ENCODE measurements around the gene IQSEC2. TPM values are rescaled to one million over a fixed set of nuclear protein-coding genes. Genes with fewer than 3 reads are reported as not detected.

IQSEC2 gene
- total RNA-seq, 4 donors from 2014 or later = 16.3 to 24.2 (median 17.5) TPM

DNA sequence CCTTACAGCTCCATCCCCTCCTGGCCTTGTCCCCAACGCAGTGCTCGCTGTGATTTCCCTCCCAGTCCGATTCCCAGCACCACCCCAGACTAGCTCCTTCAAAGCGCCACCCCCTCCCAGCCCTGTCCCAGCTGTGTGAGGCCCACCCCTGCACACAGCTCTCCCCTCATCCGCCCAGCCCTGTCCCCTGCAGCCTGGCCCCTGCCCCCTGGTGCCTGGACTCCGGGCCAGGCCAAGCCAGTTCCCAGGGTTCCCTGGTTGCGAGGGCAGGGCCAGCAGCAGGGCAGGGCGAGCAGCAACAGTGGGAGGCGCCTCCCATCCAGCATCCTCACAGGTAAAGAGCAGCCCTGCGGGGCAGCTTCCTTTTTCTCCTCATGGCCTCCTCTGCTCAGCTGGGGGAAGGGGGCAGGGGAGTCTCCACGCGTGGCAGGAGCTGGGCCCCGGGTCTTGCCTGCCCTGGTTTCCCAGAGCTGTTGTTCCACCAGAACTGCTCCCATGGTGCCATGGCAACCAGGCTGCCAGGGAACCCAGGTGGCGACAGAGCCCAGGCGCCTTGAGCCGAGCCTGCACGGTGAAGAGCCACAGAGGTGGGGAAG is 24.8 kb downstream of the IQSEC2 start:
- no peak for TF ChIP-seq POLR2A (IDR thresholded peaks at IDR 0.05)
- TF ChIP-seq, protein P1, sequence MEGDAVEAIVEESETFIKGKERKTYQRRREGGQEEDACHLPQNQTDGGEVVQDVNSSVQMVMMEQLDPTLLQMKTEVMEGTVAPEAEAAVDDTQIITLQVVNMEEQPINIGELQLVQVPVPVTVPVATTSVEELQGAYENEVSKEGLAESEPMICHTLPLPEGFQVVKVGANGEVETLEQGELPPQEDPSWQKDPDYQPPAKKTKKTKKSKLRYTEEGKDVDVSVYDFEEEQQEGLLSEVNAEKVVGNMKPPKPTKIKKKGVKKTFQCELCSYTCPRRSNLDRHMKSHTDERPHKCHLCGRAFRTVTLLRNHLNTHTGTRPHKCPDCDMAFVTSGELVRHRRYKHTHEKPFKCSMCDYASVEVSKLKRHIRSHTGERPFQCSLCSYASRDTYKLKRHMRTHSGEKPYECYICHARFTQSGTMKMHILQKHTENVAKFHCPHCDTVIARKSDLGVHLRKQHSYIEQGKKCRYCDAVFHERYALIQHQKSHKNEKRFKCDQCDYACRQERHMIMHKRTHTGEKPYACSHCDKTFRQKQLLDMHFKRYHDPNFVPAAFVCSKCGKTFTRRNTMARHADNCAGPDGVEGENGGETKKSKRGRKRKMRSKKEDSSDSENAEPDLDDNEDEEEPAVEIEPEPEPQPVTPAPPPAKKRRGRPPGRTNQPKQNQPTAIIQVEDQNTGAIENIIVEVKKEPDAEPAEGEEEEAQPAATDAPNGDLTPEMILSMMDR (IDR thresholded peaks at IDR 0.05) = no peak
- no peak for DNase-seq (ENCODE audit: low spot score in 2 of 2)
- H3K4me3 ChIP-seq (ENCODE audit: low read depth, poor library complexity, severe bottlenecking) = no peak overlapping the region
- intact Hi-C loops (cut with DNase I; ENCODE audit: low total_unique reads) = no loop called here
- WGBS, 2 donors = 51 to 74% methylated on average over 12 to 14 of the region's 17 CpGs

DNA sequence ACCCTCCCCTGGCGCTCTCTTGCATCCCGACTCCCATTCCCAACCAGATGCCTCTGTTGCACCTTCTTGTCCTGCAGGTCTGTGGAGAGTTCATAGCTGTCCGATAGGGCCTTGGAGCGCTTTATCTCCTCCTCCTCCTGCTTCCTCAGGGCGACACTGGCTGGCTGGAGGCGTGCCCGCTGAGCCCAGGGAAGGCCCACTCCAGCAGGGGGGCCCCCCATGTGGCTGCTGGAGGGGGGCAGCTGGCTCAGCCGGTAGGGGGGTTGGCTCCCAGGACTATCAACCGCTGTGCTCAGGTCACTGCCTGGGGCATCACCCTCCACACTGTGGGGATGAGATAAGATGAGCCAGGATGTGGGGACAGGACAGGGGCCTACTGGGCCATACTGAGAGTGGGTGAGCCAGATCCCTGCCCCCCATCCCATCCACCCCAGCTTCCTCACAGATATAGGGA is 25.6 kb downstream of the IQSEC2 start:
- no peak overlapping the region for H3K4me3 ChIP-seq (ENCODE audit: low read depth, poor library complexity, severe bottlenecking)
- intact Hi-C loops (cut with DNase I; ENCODE audit: low total_unique reads) = no loop called here
- no peak for TF ChIP-seq POLR2A (IDR thresholded peaks at IDR 0.05)
- TF ChIP-seq, protein P1 (IDR thresholded peaks at IDR 0.05) = no peak
- DNase-seq (ENCODE audit: low spot score in 2 of 2) = no peak
- 81 to 91% methylated on average over 5 to 9 of the region's 9 CpGs for WGBS, 2 donors

DNA sequence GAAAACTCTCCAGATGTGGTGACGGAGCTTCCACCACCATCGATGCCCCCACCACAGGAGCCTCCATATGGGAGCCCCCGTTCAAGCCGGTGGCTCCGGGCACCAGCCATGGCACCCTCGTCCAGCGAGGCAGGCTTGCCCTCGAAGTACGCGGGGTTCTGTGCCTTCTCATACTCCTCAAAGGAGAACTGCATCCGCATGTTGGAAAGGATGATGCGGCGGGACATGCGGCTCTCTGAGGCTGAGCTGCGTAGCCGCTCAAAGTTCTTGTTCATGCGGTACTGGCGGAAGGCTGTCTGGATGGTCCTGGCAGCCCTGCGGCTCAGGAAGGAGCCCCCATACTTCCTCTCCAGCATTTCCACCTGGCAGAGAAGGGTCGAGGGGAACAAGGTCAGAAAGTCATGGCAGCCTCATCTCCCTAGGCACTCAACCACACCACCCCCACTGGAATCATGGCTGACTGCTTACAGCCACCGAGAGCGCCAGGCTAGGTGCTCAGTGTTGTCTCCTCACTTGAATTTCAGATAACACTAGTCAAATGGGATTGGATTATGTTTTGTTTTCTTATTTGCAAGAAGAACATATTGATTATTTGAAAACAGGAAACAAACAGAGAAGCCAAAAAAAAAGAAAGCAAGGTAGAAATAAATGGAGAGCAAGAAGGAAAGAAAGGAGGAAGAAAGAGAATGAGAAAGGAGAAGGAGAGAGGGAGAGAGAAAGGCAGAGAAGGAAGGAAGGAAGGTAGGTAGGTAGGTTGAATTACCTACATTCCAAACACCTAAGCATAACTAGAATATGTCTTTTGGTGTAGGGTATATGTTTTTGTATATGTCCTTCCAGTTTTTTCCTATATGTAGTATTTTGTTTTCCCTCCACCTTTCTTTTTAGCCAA is 26.6 kb downstream of the IQSEC2 start:
- TF ChIP-seq, protein P1 (IDR thresholded peaks at IDR 0.05) = no peak
- no peak for TF ChIP-seq POLR2A (IDR thresholded peaks at IDR 0.05)
- WGBS, 2 donors = 90 to 100% methylated on average over 4 to 22 of the region's 22 CpGs
- no peak overlapping the region for H3K4me3 ChIP-seq (ENCODE audit: low read depth, poor library complexity, severe bottlenecking)
- intact Hi-C loops (cut with DNase I; ENCODE audit: low total_unique reads) = no loop called here
- DNase-seq (ENCODE audit: low spot score in 2 of 2) = no peak

DNA sequence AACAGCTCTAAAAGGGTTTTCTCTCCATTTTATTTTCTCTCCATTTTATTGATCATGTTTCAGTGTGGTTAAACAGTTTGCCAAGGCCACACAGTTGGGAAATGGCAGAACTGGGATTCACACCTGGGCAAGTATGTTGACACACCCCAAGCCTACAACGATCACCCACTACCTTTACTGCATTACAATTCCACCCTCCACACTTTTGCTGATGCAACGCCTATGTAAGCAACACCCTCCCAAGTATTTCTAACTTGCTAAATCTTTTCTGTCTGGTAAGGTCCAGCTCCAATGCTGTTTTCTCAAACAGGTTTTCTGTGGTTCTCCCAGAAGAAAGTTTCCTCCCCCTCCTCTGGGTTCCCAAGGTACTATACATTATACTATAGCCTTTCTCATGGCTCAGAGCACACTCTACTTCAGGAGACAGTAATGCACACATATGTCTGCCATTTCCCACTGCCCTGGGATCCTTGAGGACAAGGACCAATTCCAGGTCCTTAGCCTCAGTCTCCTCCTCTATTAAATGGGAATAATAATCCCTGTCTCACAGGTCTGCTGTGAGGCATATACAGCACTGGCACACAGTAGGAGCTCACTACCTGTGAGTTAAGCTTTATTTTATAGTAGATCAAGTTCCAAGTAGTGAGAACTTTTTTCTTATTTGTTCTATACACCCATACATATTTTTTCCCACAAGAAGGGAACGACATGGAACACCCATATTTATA is 27.9 kb downstream of the IQSEC2 start:
- intact Hi-C loops (cut with DNase I; ENCODE audit: low total_unique reads) = no loop called here
- TF ChIP-seq POLR2A (IDR thresholded peaks at IDR 0.05) = no peak
- TF ChIP-seq, protein P1 (IDR thresholded peaks at IDR 0.05) = no peak
- no peak for DNase-seq (ENCODE audit: low spot score in 2 of 2)
- WGBS, 2 donors = 84 to 96% methylated on average over 3 of the region's 3 CpGs
- H3K4me3 ChIP-seq (ENCODE audit: low read depth, poor library complexity, severe bottlenecking) = no peak overlapping the region

DNA sequence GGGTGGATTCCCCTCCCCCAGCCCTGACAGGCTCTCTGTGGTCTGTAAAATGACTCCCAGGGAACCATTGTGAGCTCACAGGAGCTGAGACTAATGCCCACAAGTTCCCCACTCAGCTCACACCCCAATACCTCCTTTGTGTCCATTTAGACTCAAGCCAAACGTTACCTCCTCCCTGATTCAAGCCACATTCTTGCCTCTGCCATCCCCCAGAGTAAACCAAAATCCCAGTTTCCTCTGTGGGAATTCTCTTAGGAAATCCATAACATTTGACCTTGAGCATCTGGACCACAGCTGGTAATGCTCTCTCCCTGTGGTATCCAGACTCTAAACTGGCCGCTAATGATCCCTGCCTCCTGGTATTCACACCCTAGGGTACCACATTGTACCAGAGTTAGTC is 30.1 kb downstream of the IQSEC2 start:
- DNase-seq (ENCODE audit: low spot score in 2 of 2) = no peak
- H3K4me3 ChIP-seq (ENCODE audit: low read depth, poor library complexity, severe bottlenecking) = no peak overlapping the region
- WGBS, 2 donors = 67 to 81% methylated on average over 2 of the region's 2 CpGs
- TF ChIP-seq, protein P1 (IDR thresholded peaks at IDR 0.05) = no peak
- TF ChIP-seq POLR2A (IDR thresholded peaks at IDR 0.05) = no peak
- intact Hi-C loops (cut with DNase I; ENCODE audit: low total_unique reads) = no loop called here
